Dedifferentiated amniotic fluid mesenchymal stem cell (primary cell): Measurements from ENCODE around the gene MRPS31.
A peak's percentile ranks its signal among the peaks of the same experiment; 100 is the strongest.
"Not testable (repeated sequence)": the region's sequence is repeated elsewhere in the genome, so short reads cannot be mapped to it uniquely, and the experiment has no call there.

ENCODE experiments used
- DNase-seq: peaks from one replicate; pipeline ENCODE4 v3.0.0-alpha.2; 2016; ENCODE audit errors: extremely low spot score

Gene MRPS31

GRCh38 chr13:40762849-40763248, 8.1 kb downstream of the MRPS31 start:
- no peak for DNase-seq

DNA sequence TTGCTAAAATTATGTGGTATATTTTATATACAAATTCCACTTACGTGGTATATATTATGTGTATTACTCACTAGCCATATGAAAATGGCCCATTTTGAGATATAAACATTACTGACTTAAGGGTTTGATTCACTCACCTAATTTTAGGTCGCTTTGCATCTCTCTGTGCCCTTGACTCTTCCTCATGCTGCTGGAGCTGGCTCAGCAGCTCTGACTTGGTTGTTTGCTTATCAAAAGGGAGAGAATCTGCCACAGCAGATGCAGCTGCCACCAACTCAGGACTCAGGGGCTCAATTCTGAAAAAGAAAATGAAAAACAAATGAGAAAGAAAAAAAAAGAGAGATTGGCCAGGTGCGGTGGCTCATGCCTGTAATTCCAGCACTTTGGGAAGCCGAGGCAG, 12.2 kb downstream of the MRPS31 start:
- DNase-seq, result no peak

DNA sequence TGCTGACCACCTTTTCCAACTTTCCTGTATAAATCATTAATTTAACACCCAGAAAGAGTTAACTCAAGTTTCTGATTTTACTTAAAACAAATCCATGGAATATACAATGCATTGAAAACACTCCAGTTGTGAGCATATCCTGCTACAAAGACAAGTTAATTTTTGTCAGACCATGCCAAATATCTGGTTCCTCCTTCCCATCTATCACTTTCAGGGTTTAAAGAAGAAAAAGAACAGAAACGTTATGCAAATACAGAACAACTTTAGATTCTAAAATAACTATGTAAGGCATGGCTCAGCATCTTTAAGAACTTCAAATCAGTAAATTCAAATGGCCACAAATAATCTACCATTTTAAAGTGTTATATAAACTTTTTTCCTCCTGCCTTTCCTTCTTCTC, 14.9 kb downstream of the MRPS31 start:
- no peak for DNase-seq

- no peak for DNase-seq
These were observed 15.8 kb downstream of the MRPS31 start for GRCh38 chr13:40755082-40755700.

- DNase-seq, result no peak
These were observed 21.7 kb downstream of the MRPS31 start for GRCh38 chr13:40749327-40749726.

- not testable (repeated sequence) for DNase-seq
These were observed 35.8 kb downstream of the MRPS31 start for GRCh38 chr13:40735232-40735548.

DNA sequence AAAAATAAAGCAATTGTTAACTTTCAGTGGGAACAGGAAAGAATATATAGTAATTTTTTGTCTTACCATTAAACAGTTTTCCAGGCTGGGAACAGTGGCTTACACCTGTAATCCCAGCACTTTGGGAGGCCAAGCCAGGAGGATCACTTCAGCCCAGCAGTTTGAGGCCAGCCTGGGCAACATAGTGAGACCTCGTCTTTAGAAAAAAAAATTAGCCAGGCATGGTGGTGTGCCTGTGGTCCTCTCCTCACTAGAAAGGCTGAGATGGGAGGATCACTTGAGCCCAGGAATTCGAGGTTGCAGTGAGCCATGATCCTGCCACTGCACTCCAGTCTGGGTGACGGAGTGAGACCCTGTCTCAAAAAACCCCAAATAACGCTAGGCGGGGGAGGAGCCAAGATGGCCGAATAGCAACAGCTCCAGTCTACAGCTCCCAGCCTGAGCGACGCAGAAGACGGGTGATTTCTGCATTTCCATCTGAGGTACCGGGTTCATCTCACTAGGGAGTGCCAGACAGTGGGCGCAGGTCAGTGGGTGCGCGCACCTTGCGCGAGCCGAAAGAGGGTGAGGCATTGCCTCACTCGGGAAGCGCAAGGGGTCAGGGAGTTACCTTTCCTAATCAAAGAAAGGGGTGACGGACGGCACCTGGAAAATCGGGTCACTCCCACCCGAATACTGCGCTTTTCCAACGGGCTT, 36.3 kb downstream of the MRPS31 start:
- not testable (repeated sequence) for DNase-seq

- DNase-seq, result no peak
These were observed 38.3 kb downstream of the MRPS31 start for GRCh38 chr13:40732658-40733057.

DNA sequence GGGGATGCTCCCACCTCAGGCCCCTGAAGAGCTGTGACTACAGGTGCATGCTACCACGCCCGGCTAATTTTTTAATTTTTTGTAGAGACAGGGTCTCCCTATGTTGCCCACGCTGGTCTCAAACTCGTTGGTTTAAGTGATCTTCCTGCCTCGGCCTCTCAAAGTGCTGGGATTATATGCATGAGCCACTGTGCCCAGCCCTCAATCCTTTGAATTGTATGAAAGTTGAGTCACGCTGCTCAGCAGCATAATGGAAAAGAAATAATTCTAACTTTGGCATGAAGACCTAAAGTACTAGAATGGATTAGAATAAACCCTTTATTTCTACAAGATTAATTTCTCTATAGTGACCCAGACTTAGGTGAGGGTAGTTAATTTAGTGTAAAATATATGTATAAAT, 42.4 kb downstream of the MRPS31 start:
- DNase-seq, result no peak

DNA sequence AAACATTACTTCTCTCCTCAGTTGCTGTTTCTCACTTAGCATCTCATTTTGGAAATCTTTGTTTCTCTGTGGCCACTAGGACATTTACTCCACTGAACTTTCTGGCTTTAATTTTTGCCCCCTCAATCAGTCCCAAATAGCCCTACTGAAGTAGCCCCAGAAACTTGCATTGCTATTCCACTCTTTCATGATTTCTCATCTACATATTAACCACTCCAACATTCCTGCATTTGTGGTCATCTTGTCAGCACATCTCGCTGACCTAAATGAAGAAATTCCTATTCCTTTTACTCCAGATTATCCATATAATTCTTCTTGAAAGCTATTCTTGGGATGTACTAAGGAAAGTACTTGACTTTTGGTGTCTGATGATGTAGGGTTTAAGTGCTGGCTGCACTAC, 56.6 kb downstream of the MRPS31 start:
- not testable (repeated sequence) for DNase-seq

GRCh38 chr13:40706439-40706838, 64.6 kb downstream of the MRPS31 start:
- DNase-seq, result no peak

DNA sequence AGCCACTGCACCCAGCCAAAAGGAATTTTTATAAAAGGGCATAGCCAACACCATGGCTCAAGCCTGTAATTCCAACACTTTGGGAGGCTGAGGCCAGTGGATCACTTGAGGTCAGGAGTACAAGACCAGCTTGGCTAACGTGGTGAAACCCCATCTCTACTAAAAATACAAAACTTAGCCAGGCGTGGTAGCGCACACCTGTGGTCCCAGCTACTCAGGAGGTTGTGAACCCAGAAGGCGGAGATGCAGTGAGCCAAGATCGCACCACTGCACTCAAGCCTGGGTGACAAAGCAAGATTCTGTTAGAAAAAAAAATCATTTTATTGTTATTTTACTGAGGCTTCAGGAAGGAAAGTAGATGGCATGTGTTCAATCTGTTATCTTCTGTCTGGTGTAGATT, 73.3 kb downstream of the MRPS31 start:
- no peak for DNase-seq

- no peak for DNase-seq
These were observed 76.6 kb downstream of the MRPS31 start for GRCh38 chr13:40694426-40694825.

- no peak for DNase-seq
These were observed 78.0 kb downstream of the MRPS31 start for GRCh38 chr13:40692946-40693345.

- no peak for DNase-seq
These were observed 82.2 kb downstream of the MRPS31 start for GRCh38 chr13:40688781-40689180.

DNA sequence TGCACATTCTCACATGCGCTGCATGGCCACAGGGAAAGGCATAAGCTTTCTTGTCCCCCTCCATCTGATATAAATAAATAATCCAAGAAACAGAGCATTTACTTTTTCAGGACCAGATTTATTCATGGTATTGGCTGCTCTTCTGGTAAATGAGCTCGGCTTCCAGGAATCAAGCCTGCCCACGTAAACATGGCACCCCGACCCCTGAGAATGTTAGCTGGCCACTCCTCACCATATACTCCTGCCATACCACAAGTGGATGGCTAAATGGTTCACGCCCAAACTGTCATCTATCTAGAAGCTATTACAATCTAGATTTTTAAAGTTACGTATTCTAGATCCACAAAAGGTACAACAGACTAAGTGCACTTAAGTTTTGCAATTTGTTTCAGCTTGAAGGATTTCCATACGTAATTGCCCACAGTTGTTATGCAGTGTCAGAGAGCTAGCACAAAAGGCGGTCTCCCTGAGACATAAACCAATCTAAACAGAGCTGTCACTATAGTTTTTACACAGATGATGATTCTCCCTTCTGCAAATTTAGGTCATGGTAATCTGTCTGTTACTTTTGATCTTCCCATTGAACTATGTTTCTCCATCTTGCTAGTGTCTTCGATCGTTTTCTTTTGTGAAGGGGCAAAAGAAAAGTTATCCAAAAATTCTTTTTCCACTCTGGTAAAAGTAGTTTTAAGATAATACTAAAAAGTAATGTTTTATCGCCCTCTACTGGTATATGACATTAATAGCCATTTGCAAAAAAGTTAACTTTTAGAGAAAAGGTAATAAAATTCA, 88.3 kb downstream of the MRPS31 start:
- peak; percentile 64 for DNase-seq

- no peak for DNase-seq
These were observed 89.4 kb downstream of the MRPS31 start for GRCh38 chr13:40681341-40682146.

DNA sequence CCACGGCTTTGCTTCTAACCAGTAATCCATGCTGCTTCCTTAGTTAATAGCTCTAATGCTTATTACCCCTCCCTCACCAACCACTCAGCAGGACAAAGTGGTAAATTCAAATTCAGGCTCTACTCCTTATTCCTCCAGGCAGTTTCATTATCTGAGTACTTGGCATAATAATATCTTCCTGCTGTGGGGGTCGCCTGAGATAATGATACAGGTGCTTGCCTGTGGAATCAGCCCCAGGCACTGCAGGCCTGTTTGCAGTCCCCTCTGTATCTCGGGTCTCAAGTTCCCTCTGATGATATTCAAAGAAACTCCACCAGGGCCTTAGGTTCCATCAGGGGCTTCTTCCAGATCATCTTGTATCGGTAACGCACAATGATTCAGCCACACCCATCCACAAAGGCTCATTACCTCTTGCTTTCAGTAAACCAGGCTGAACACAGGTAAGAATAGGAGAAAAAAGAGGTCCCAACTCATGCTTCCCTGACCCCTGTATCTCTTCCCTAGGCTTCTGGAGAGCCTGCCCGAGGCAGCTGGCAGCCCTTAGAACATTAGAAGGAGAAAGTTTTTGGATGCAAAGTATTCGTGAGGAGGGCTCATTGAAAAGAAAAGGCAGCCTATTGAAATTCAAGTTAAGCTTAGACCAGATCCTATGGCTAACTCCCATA, 90.2 kb downstream of the MRPS31 start:
- DNase-seq, result no peak

- no peak for DNase-seq
These were observed 91.5 kb downstream of the MRPS31 start for GRCh38 chr13:40679480-40679985.
